Raji (cell line): ENCODE results near the gene SYCE3.

Experiments used
- POLR2A ChIP-seq: IDR thresholded peaks from 2 replicates; pipeline ENCODE4 v1.6.1; 2011; ENCODE audit warnings: low read depth, low read length, control low read depth; ENCODE audit not compliant: insufficient read depth

Gene SYCE3, protein sequence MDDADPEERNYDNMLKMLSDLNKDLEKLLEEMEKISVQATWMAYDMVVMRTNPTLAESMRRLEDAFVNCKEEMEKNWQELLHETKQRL

DNA sequence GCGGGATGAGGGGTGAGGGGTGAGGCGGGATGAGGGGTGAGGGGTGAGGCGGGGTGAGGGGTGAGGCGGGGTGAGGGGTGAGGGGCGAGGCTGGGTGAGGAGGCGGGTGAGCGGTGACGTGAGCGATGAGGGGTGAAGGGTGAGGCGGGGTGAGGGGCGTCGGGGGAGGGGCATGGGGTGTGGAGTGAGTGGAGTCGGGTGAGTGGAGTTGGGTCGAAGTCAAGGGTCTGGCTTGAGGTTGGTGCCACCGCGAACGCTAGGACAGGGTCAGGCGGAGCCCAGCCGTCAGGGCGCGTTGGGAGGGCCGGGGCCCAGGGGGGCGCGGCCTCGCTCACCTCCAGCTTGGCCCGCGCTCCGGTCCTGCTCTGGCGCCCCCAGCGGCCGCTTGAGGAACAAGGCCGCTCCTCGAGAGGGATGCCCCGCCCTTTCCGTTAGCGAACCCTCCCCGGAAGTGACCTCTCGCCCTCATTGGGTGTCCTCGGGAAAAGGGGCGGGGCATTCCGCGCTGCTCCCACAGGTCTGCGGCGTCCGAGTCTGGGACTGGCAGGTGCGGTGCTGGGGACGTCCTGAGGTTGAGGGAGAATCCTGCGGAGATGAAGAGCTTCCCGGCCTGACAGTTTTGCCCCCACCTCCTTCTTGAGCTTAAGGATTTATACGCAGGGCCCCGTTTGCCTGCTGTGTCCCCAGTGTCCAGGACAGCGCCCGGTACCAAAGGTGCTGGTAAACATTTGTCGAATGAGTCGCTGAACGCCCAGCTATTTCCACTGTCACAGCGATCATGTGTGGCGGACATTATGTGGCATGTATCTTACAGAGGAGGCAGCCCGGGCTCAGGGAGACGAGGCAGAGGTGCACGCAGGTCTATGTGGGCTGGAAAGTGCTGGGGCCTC lies at the start of gene SYCE3:
TSS of gene SYCE3 (minus strand) at position 397 of the 890 bp plus-strand sequence. CDS start 6,514 bp downstream, outside the sequence.
- peak; percentile 73 for TF ChIP-seq POLR2A

DNA sequence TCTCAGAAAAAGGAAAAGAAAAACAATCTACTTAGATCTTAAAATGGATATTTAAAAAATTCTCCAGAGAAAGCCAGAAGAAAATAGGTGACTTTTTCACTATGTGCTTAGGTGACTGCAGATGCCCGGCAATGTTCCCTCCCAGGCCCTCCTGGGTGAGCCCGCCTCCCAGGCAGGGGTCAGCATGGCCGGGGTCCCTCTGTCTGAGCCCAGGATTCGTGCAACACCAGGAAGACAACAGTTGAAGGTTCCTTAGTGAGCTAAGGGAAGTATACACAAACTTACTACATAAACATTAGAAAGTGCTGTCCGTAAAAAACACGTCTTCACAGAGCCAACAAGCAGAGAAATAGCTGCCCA lies 49.4 kb upstream of the SYCE3 start:
- no peak for TF ChIP-seq POLR2A

DNA sequence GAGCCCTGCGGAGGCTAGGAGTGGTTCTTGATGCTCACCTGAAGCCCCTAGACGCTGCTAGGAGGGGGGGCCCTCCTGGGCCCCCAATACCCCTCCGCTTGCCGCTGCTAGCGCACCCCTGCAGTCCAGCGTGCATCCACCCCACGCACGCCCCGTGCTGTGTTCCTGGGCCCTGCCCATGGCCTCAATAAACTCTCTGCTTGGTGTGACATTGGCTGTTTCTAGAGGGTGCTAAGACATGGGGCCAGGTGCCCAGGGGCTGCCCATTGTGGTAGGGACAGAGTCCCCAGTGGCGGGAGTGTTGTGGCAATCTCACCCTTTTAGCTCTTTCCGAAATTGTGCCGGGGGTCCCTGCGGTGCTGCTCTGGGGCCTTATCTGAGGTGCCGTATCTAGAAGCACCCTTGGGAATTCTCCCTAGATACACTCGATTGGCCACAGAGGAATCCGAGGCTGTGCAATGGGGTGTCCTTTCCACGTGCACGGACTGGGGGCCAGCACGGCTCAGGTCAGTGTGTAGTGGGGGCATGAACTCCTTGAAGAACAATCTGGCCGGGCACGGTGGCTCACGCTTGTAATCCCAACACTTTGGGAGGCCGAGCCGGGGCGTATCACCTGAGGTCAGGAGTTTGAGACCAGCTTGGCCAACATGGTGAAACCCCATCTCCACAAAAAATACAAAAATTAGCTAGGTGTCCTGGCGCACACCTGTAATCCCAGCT lies 48.8 kb upstream of the SYCE3 start:
- TF ChIP-seq POLR2A, result no peak

DNA sequence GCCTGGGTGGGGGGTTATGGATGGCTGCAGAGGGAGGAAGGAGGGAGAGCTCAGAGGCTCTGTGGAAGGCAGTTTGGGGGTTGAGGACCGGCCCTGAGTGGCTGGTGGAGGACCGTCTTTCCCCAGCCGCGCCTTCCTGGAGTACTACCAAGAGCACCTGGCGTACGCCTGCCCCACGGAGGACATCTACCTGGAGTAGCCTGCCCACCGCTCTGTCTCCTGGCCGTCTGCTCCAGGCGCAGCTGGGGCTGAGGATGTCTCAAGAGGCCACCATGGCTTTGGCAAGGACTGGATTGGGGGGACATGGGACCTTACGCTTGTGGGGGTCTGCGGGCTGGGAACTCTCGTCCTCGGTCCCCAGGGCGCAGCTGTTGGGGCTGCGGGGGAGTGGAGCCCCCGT lies 47.9 kb upstream of the SYCE3 start:
- TF ChIP-seq POLR2A, result no peak

DNA sequence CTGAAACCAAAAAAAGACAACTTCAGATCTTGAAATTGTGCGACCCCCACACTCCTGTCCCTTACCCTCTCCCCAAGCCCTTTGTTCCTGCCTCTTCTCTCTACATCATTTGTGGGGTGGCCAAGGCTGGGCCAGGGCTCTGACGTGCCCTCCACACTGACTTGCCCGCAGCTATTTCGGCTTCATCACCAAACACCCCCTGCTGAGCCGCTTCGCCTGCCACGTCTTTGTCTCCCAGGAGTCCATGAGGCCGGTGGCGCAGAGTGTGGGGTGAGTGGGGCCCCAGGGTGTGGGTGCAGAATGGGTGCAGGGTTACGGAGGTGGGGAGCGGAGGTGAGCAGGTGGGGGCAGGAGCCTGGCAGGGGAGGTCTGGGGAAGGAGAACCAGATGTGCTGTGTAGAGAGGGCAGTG lies 47.3 kb upstream of the SYCE3 start:
- TF ChIP-seq POLR2A, result no peak

DNA sequence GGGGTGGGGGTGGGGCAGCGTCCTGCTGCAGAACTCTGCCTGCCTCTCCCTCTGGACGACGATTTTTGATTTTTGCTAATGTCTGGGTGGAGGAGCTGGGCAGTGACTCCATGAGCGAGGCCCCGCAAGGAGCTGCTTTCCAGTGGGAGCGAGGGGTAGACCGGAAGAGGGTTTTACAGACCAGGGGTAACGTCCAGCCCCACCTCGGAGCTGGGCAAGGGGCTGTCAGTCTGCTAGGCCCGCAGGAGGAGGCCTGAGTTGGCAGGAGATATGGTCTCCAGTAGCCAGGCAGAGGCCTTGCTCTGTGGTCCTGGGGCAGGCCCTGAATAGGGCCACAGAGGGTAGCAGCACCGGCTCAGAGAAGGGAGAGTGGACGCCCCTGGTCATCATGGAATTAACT lies 46.9 kb upstream of the SYCE3 start:
- TF ChIP-seq POLR2A, result no peak

DNA sequence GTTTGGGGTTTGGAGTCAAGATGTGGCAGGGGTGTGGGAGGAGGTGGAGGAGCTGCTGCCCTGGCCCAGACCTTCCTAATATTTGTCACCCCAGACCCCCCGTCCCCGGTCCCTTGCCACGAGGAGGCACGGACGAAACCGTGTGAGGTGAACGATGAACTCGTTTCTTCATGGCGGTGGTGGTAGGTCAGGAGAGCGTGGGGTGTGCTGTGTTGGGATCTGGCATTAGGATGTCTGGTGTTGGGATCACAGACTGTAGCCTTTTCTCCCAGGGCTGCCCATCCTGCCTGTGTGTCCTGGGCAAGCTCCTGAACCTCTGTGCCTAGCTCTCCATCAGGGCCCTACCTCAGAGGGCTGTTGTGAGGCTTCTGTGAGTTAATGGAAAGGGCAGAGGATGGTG lies 46.3 kb upstream of the SYCE3 start:
- no peak for TF ChIP-seq POLR2A

DNA sequence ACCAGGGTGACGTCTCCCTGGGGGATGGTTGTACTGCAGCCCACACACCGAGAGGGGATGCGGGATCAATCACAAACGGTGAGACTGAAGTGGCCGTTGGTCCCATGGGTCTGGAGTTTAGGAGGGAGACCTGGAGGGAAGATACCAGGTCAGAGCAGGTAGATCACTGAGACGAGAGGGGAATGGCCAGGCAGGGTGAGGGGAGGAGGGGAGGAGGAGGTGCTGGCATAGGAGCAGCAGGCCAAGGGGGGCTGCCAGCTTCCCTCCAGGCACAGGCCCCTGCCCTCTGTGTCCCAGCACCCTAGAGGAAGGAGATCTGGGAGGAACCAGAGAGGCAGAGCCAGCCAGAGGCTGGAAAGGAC lies 44.9 kb upstream of the SYCE3 start:
- TF ChIP-seq POLR2A, result no peak

DNA sequence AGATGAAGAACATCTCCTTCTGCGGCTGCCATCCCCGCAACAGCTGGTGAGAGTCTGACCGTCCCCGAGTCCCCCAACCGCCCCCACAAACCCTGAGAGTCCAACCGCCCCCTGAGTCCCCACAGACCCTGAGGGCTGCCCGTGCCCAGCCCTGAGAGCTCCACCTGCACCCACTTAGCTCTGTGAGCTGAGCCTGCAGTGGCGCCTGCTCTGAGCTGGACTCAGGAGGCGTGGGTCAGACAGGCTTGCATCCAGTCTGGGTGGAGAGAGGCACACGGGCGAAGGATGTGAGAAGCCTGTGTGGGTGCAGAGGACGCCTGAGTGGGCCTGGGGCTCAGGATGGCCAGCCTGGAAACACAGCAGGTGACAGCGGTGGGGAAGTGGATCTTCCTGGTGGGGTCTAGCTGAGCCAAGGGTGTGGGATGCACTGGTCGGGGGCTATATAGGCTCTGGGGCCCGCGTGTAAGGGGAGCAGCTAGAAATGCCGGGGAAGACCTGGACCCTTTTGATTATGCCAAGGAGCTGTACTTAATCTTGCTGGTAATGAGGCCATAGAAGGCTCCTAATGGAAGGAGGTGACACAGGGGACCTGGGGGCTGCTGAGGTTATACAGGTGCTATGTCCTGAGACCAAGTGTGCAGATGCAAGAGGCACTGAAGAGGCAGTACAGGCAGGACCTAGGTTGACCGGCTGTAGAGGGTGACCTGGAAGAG lies 44.4 kb upstream of the SYCE3 start:
- no peak for TF ChIP-seq POLR2A

DNA sequence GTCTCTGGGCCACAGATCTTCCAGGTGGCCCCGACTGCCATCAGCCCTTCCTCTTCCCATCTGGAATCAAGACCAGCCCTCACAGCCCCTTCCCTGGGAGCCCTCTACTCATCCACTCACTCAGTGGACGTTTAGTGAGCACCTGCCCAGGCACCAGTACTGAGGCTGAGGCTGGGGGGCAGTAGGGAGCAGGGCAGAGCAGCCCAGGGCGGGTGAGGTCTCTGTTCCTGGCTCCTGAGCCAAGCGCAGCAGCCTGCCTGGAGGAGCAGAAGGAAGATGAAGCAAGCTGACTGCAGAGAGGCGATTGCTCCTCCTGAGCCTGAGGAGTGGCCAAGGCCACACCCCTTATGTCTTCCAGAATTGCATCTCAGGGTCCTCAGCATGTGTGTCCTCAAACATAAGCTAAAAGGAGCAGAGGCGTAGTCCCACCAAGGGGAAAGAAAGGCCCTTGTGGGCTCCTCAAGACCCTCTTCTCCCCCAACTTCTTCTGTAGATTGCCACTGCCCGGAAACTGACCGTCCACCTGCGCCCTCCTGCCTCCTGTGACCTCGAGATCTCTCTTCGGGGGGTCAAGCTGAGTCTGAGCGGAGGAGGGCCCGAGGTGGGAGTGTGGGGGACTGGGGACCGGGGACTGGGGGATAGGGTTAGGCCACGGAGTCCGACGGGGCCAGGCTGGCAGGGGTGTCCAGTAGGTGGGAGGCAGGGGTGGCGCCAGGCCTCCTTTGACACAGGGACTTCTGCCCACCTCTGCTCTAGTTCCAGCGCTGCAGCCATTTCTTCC lies 43.6 kb upstream of the SYCE3 start:
- TF ChIP-seq POLR2A, result no peak

DNA sequence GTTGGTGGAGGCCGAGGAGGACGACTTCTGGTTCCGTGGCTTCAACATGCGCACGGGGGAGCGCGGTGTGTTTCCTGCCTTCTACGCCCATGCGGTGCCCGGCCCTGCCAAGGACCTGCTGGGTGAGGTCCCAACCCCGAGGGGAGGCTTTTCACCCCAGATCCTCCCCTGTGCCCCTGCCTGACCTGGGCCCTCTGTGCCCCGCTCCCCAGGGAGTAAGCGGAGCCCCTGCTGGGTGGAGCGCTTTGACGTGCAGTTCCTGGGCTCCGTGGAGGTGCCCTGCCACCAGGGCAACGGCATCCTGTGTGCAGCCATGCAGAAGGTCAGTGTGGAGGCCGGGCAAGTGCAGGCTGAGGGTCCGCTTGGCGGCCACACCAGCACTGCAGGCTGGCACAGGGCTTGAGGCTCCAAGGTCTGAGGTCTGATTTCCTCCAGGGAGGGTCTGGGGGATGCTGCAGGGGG lies 42.9 kb upstream of the SYCE3 start:
- no peak for TF ChIP-seq POLR2A

DNA sequence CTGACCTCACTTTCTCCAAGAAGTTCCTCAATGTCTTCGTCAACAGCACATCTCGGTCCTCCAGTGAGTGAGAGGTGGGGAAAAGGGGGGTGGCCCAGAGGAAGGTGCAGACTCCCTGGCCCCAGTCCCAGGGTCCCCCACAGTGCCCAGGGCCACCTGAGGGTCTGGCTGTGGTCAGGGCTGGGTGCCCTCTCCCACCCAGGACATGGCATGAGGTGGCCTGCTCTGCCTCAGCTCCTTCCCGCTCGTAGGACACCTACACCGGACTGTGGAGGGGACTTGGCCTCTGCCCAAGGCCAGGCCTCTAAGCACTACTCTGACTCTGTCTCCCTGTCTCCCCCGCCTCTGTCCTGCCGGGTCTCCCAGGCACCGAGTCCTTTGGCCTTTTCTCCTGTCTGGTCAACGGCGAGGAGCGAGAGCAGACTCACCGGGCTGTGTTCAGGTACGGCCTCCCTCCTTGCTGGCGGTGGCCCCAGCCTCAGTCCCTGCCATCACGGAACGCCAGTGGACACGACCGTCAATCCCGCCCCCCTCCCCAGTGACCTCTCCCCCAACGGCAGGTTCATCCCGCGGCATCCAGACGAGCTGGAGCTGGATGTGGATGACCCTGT lies 42.4 kb upstream of the SYCE3 start:
- no peak for TF ChIP-seq POLR2A

DNA sequence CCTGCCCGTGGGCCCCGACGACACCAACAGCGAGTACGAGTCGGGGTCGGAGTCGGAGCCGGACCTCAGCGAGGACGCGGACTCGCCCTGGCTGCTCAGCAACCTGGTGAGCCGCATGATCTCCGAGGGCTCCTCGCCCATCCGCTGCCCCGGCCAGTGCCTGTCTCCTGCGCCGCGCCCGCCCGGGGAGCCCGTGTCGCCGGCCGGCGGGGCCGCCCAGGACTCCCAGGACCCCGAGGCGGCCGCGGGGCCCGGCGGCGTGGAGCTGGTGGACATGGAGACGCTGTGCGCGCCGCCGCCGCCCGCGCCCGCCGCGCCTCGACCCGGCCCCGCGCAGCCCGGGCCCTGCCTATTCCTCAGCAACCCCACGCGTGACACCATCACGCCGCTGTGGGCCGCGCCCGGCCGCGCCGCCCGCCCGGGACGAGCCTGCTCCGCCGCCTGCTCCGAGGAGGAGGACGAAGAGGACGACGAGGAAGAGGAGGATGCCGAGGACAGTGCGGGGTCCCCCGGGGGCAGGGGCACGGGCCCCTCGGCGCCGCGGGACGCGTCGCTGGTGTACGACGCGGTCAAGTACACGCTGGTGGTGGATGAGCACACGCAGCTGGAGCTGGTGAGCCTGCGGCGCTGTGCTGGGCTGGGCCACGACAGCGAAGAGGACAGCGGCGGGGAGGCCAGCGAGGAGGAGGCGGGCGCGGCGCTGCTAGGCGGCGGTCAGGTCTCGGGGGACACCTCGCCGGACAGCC lies 41.7 kb upstream of the SYCE3 start:
- TF ChIP-seq POLR2A, result no peak

DNA sequence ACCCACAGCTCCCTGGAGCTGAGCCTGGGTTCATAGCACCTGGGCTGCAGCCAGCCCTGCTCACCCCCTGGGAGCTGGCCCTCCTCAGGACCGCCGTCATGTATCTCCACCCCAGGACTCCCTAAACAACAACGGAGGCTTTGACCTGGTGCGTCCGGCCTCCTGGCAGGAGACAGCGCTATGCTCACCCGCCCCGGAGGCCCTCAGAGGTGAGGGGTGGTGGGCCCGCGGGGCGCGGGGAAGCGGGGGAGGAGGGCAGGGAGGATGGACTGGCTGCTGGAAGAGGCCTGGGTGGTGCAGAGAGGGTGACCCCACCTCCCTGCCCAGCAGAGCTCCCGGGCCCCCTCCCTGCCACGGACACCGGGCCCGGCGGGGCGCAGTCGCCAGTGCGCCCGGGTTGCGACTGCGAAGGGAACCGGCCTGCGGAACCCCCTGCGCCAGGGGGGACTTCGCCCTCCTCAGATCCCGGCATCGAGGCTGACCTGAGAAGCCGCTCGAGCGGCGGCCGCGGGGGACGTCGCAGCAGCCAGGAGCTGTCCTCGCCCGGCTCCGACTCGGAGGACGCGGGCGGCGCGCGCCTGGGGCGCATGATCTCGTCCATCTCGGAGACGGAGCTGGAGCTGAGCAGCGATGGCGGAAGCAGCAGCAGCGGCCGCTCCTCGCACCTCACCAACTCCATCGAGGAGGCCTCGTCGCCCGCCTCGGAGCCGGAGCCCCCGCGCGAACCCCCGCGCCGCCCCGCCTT lies 41.0 kb upstream of the SYCE3 start:
- TF ChIP-seq POLR2A, result no peak

DNA sequence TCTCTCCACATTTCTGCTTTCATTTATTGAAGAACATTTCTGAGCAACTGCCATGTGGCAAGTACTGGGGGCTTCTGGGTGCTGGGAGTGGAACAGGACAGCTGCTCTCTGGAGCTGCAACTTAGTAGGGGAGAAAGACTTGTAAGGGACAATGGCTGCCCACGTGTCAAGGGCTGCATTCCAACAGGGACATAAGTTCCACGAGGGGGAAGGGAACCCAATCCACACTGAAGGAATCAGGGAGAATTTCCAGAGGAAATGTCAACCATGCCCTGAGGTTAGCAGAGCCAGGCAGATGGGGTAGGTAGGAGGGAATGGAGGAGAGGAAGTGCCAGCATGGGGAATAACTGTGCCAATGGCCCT lies 39.6 kb upstream of the SYCE3 start:
- TF ChIP-seq POLR2A, result no peak
